Panc1 (cell line): Measurements from ENCODE around the gene RPAP3. TPM values are rescaled to one million over a fixed set of nuclear protein-coding genes. Genes with fewer than 3 reads are reported as not detected.
"Not testable (repeated sequence)": the region's sequence is repeated elsewhere in the genome, so short reads cannot be mapped to it uniquely, and the experiment has no call there.

ENCODE experiments used
- ATAC-seq: fragments of 200-7000 bp; cut with Tn5 transposase; 2 replicates; pipeline ENCODE4 v1.9.1; 2020; ENCODE audit warnings: mild to moderate bottlenecking, moderate library complexity
- BruUV-seq: library from RNA; stranded (reverse); fragments of 400-500 nt; replicated peaks from 2 replicates; lab custom pipeline; 2021; lab: Mats Ljungman, UMichigan
- CTCF ChIA-PET: fragments of 300-600 bp; sonication (Branson Sonifier 250); formaldehyde crosslinking; loops from one replicate; lab custom pipeline; 2022; ENCODE audit warnings: antibody characterized with exemption; lab: Charles Lee
- POLR2A ChIA-PET: fragments of 300-600 bp; sonication (Branson Sonifier 250); formaldehyde crosslinking; loops from one replicate; lab custom pipeline; 2022; ENCODE audit warnings: antibody characterized with exemption; lab: Charles Lee
- DNase-seq: peaks from one replicate; pipeline ENCODE4 v3.0.0-alpha.2; 2010; ENCODE audit warnings: low read depth, low spot score
- H3K27ac ChIP-seq: 2 replicates; pipeline ENCODE4 v1.5.1; 2011; ENCODE audit warnings: mild to moderate bottlenecking, low read length, inconsistent platforms
- H3K27me3 ChIP-seq: fragments of 200-500 bp; sonication (Bioruptor generic); 2 replicates; pipeline ENCODE4 v1.6.0; 2014; ENCODE audit warnings: low read length, inconsistent platforms; ENCODE audit not compliant: control insufficient read depth, insufficient read depth
- H3K36me3 ChIP-seq: fragments of 200-500 bp; sonication (Bioruptor generic); 2 replicates; pipeline ENCODE4 v1.5.1; 2014; ENCODE audit warnings: inconsistent platforms, mild to moderate bottlenecking, low read length, moderate library complexity; ENCODE audit not compliant: control insufficient read depth, insufficient read depth
- H3K4me1 ChIP-seq: 2 replicates; pipeline ENCODE4 v1.5.1; 2011; ENCODE audit warnings: inconsistent platforms, mild to moderate bottlenecking, low read length, moderate library complexity; ENCODE audit not compliant: control insufficient read depth, insufficient read depth
- H3K4me3 ChIP-seq, 2 experiments: 2 replicates each; pipeline ENCODE4 v1.5.1; 2011 to 2012; ENCODE audit warnings: low read depth in 2 of 2, low read length in 2 of 2, mild to moderate bottlenecking in 2 of 2, inconsistent platforms in 1 of 2, moderate library complexity in 1 of 2
- H3K9me3 ChIP-seq: fragments of 200-500 bp; sonication (Bioruptor generic); 2 replicates; pipeline ENCODE4 v1.5.1; 2014; ENCODE audit warnings: low read depth, mild to moderate bottlenecking, inconsistent platforms, low read length, moderate library complexity; ENCODE audit not compliant: control insufficient read depth, insufficient read depth
- POLR2AphosphoS5 ChIP-seq: IDR thresholded peaks from 2 replicates; pipeline ENCODE4 v1.6.1; 2012; ENCODE audit warnings: mild to moderate bottlenecking, low read depth, low read length, moderate library complexity
- SIN3A ChIP-seq: IDR thresholded peaks from 2 replicates; pipeline ENCODE4 v1.6.1; 2012; ENCODE audit warnings: low read depth, mild to moderate bottlenecking, low read length, moderate library complexity, borderline replicate concordance; ENCODE audit not compliant: insufficient read depth
- TCF7L2 ChIP-seq: IDR thresholded peaks from 2 replicates; pipeline ENCODE4 v1.6.1; 2011; ENCODE audit warnings: mild to moderate bottlenecking, low read depth, low read length, inconsistent platforms
- in situ Hi-C: cut with HindIII; loops from 2 replicates; pipeline ENCODE4 v1.10.0; 2016; ENCODE audit warnings: low sequenced_read_pairs, low pct_unique_long_range_greater_than_20kb
- intact Hi-C: fragments of 100-400 bp; cut with micrococcal nuclease; formaldehyde crosslinking; loops from one replicate; pipeline ENCODE4 v1.10.0; 2022; ENCODE audit not compliant: unreplicated experiment
- total RNA-seq: library from RNA; stranded (reverse); gene quantifications from one replicate; pipeline ENCODE4 v1.2.1, GENCODE V29; 2021; ENCODE audit not compliant: unreplicated experiment
- TF ChIP-seq, protein P1 (sequence below): fragments of 450-650 bp; IDR thresholded peaks from 2 replicates; pipeline ENCODE4 v1.5.1; 2017; ENCODE audit warnings: mild to moderate bottlenecking
- TF ChIP-seq, protein P2 (sequence below), 2 experiments: IDR thresholded peaks; 2 replicates each; pipeline ENCODE4 v1.6.1; 2011 to 2012; ENCODE audit warnings: low read depth in 2 of 2, control low read depth in 1 of 2, low read length in 1 of 2, mild to moderate bottlenecking in 1 of 2, moderate library complexity in 1 of 2; ENCODE audit not compliant: insufficient read depth in 1 of 2

RPAP3 gene
- total RNA-seq, 1 experiment from 2014 or later = 47.3 TPM

DNA sequence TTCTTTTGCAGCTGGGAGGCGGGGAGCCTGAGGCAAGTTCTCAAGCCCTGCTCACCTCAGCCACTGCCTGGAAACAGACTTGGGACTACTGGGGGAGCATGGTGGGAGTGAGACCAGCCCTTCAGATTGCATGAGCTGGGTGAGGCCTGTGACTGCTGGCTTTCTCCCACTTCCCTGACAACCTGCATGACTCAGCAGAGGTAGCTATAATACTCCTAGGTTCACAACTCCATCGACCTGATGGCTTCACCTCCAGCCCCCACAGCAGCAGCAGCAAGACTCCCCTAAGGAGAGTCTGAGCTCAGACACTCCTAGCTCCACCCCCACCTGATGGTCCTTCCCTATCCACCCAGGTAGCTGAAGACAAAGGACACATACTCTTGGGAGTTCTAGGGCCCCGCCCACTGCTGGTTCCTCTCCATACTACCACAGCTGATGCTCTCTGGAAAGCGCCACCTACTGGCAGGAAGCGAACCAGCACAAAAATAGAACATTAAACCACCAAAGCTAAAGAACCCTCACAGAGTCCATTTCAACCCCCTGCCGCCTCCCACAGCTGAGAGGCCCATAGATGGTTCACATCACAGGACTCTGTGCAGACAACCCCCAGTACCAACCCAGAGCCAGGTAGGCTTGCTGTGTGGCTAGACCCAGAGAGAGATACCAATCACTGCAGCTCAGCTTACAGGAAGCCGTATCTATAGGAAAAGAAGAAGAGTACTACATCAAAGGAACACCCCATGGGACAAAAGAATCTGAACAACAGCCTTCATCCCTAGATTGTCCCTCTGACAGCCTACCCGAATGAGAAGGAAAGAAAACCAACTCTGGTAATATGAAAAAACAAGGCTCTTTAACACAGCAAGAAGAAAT, 68.7 kb downstream of the RPAP3 start:
- no TSS peak for BruUV-seq
- intact Hi-C loops = no loop called here
- TF ChIP-seq, protein P1, sequence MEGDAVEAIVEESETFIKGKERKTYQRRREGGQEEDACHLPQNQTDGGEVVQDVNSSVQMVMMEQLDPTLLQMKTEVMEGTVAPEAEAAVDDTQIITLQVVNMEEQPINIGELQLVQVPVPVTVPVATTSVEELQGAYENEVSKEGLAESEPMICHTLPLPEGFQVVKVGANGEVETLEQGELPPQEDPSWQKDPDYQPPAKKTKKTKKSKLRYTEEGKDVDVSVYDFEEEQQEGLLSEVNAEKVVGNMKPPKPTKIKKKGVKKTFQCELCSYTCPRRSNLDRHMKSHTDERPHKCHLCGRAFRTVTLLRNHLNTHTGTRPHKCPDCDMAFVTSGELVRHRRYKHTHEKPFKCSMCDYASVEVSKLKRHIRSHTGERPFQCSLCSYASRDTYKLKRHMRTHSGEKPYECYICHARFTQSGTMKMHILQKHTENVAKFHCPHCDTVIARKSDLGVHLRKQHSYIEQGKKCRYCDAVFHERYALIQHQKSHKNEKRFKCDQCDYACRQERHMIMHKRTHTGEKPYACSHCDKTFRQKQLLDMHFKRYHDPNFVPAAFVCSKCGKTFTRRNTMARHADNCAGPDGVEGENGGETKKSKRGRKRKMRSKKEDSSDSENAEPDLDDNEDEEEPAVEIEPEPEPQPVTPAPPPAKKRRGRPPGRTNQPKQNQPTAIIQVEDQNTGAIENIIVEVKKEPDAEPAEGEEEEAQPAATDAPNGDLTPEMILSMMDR = peak; percentile 71
- TF ChIP-seq, protein P2, sequence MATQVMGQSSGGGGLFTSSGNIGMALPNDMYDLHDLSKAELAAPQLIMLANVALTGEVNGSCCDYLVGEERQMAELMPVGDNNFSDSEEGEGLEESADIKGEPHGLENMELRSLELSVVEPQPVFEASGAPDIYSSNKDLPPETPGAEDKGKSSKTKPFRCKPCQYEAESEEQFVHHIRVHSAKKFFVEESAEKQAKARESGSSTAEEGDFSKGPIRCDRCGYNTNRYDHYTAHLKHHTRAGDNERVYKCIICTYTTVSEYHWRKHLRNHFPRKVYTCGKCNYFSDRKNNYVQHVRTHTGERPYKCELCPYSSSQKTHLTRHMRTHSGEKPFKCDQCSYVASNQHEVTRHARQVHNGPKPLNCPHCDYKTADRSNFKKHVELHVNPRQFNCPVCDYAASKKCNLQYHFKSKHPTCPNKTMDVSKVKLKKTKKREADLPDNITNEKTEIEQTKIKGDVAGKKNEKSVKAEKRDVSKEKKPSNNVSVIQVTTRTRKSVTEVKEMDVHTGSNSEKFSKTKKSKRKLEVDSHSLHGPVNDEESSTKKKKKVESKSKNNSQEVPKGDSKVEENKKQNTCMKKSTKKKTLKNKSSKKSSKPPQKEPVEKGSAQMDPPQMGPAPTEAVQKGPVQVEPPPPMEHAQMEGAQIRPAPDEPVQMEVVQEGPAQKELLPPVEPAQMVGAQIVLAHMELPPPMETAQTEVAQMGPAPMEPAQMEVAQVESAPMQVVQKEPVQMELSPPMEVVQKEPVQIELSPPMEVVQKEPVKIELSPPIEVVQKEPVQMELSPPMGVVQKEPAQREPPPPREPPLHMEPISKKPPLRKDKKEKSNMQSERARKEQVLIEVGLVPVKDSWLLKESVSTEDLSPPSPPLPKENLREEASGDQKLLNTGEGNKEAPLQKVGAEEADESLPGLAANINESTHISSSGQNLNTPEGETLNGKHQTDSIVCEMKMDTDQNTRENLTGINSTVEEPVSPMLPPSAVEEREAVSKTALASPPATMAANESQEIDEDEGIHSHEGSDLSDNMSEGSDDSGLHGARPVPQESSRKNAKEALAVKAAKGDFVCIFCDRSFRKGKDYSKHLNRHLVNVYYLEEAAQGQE (IDR thresholded peaks at IDR 0.05; ENCODE audit: insufficient read depth in 1 of 2, low read depth in 2 of 2, low read length in 1 of 2) = no peak
- TF ChIP-seq TCF7L2 = no peak
- no peak for TF ChIP-seq POLR2AphosphoS5
- no peak for TF ChIP-seq SIN3A
- Histone ChIP-seq H3K36me3 (no peaks in the 10 kb centered on the region), H3K9me3 (no peaks in the 10 kb centered on the region; the same call in 1 of the 2 replicates), H3K27me3 (no peaks in the 10 kb centered on the region), H3K27ac (no peak overlapping the region), H3K4me1 (no peaks in the 10 kb centered on the region), H3K4me3 (no peak overlapping the region)
- ATAC-seq (no peak), DNase-seq (no peak)
- ChIA-PET POLR2A (no interaction called here), CTCF (interaction anchor here (0.5 to 1.4 kb wide), 3 partner anchors 90 to 996 kb away, joined by 3 read pairs; no protein-coding TSS in a partner anchor)
- in situ Hi-C loops = no loop called here

DNA sequence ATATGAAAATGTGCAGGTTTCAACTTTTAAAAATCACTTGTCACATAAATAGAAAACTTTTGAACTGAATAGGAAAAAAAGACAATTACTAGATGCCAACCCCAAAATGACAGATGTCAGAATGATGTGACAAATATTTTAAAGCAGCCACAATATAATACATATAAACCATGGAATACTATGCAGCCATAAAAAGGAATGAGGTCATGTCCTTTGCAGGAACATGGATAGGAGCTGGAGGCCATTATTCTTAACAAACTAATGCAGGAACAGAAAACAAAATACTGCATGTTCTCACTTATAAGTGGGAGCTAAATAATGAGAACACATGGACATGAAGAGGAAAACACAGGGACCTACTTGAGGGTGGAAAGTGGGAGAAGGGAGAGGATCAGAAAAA, 70.1 kb downstream of the RPAP3 start:
- H3K36me3 ChIP-seq, H3K9me3 ChIP-seq, intact Hi-C loops, DNase-seq, BruUV-seq, H3K27ac ChIP-seq, in situ Hi-C loops, ATAC-seq, H3K4me3 ChIP-seq, H3K27me3 ChIP-seq, POLR2A ChIA-PET, H3K4me1 ChIP-seq: not testable (repeated sequence)
- CTCF ChIA-PET = interaction anchor here (1.4 kb wide), 1 partner anchor 89 kb away, joined by 3 read pairs; no protein-coding TSS in a partner anchor

DNA sequence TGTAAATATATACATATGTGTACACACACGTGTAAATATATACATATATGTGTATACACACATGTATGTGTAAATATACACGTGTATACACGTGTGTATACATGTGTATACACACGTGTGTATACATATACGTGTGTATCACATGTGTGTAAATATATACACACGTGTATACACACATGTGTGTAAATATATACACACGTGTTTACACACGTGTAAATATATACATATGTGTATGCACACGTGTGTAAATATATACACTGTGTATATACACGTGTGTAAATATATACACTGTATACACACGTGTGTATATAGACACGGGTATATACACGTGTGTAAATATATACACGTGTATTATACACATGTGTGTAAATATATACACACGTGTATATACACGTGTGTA, 71.7 kb downstream of the RPAP3 start:
- H3K27ac ChIP-seq = no peak overlapping the region
- POLR2A ChIA-PET = no interaction called here
- H3K9me3 ChIP-seq = no peaks in the 10 kb centered on the region; the same call in 1 of the 2 replicates
- CTCF ChIA-PET = no interaction called here
- TF ChIP-seq, protein P1 = no peak
- TF ChIP-seq TCF7L2 (no peak), SIN3A (no peak), POLR2AphosphoS5 (no peak)
- TF ChIP-seq, protein P2 (IDR thresholded peaks at IDR 0.05; ENCODE audit: insufficient read depth in 1 of 2, low read depth in 2 of 2, low read length in 1 of 2) = no peak
- no peaks in the 10 kb centered on the region for H3K36me3 ChIP-seq
- DNase-seq (no peak), ATAC-seq (no peak)
- in situ Hi-C loops = no loop called here
- intact Hi-C loops = no loop called here
- no peak overlapping the region for H3K4me3 ChIP-seq
- BruUV-seq = no TSS peak
- H3K4me1 ChIP-seq = no peaks in the 10 kb centered on the region
- H3K27me3 ChIP-seq = no peaks in the 10 kb centered on the region
